H54 (cell line): ENCODE data around the gene TNFSF13.

ENCODE experiments used
- DNase-seq: peaks from one replicate; pipeline ENCODE4 v3.0.0; 2011; ENCODE audit warnings: low spot score, mixed read lengths; ENCODE audit not compliant: insufficient read length
- FAIRE-seq: peaks from 3 replicates; lab custom pipeline; 2011; peaks lifted over from hg19 to GRCh38; lab: Jason Lieb, UNC
- POLR2A ChIP-seq: IDR thresholded peaks from 2 replicates; pipeline ENCODE4 v1.6.1; 2011; ENCODE audit warnings: low read depth, mild to moderate bottlenecking, low read length

The TNFSF13 gene

GRCh38 chr17:7574176-7574953, 15.8 kb downstream of the TNFSF13 start:
- no peak for TF ChIP-seq POLR2A
- FAIRE-seq (no peak), DNase-seq (no peak)

- no peak for FAIRE-seq
- TF ChIP-seq POLR2A, result no peak
- DNase-seq, result no peak
These were observed 16.9 kb downstream of the TNFSF13 start for GRCh38 chr17:7575481-7575883.

- DNase-seq (no peak), FAIRE-seq (no peak)
- no peak for TF ChIP-seq POLR2A
These were observed 17.4 kb downstream of the TNFSF13 start for GRCh38 chr17:7575959-7576358.

- FAIRE-seq (no peak), DNase-seq (no peak)
- TF ChIP-seq POLR2A, result no peak
These were observed 17.9 kb downstream of the TNFSF13 start for GRCh38 chr17:7576432-7576937.

- TF ChIP-seq POLR2A, result no peak
- DNase-seq (no peak), FAIRE-seq (no peak)
These were observed 19.0 kb downstream of the TNFSF13 start for GRCh38 chr17:7577327-7578199.

- peak; percentile 92 for DNase-seq
- peak; percentile 53; the same call in 1 of the 2 replicates for TF ChIP-seq POLR2A
- peak; percentile 73 for FAIRE-seq
These were observed 20.7 kb downstream of the TNFSF13 start, which contains the start of gene CD68 for GRCh38 chr17:7579001-7579833. Gene CD68 (plus strand): TSS chr17:7579638. CDS start chr17:7579678, 40 bp downstream.

GRCh38 chr17:7579834-7580603, 21.5 kb downstream of the TNFSF13 start:
- FAIRE-seq, result no peak
- TF ChIP-seq POLR2A, result no peak
- DNase-seq, result no peak

GRCh38 chr17:7580604-7581575, 22.3 kb downstream of the TNFSF13 start:
- no peak for DNase-seq

GRCh38 chr17:7582396-7583252, 24.1 kb downstream of the TNFSF13 start:
- DNase-seq, result no peak
- no peak for TF ChIP-seq POLR2A
- FAIRE-seq, result no peak

More at GRCh38 chr17:7580604-7581575, 22.3 kb downstream of the TNFSF13 start:
- TF ChIP-seq POLR2A, result 0 out of 2 replicates have a peak, but pooled peaks have one; percentile 12
- FAIRE-seq, result no peak

- TF ChIP-seq POLR2A, result peak; percentile 72; the same call in 1 of the 2 replicates
- no peak for FAIRE-seq
These were observed 24.9 kb downstream of the TNFSF13 start, which contains the start of gene MPDU1 for GRCh38 chr17:7583253-7584109. Gene MPDU1 (plus strand): TSS chr17:7583852. CDS start chr17:7583863, 11 bp downstream.

More at GRCh38 chr17:7583253-7584109, 24.9 kb downstream of the TNFSF13 start, which contains the start of gene MPDU1:
- DNase-seq, result no peak
